Ovary (tissue), 3 donors: ENCODE measurements around the gene LYL1.

Experiments used
- CTCF ChIP-seq, 3 donors: fragments of 450-650 bp in 2 of 3; fragments of 200-600 bp in 1 of 3; IDR thresholded peaks; one replicate each; pipeline versions ENCODE4 v1.5.1 to v1.8.0; 2016 to 2022; ENCODE audit warnings: antibody characterized with exemption in 3 of 3, mild to moderate bottlenecking in 1 of 3
- EP300 ChIP-seq: sonication (generic); formaldehyde crosslinking; IDR thresholded peaks from one replicate; pipeline ENCODE4 v1.6.1; 2017; ENCODE audit warnings: antibody characterized with exemption
- POLR2A ChIP-seq: fragments of 450-650 bp; IDR thresholded peaks from one replicate; pipeline ENCODE4 v1.6.1; 2017; ENCODE audit warnings: antibody characterized with exemption, mild to moderate bottlenecking, moderate library complexity
- donor health status: DM: no; HTN: no; CAD: no.

- TF ChIP-seq POLR2A (no peak), EP300 (no peak), CTCF (IDR thresholded peaks at IDR 0.05) (no peak)
Measured at GRCh38 chr19:13110099-13110610, 7.5 kb upstream of the LYL1 start.
